Measurements from ENCODE around the gene MYOF. TPM values are rescaled to one million over a fixed set of nuclear protein-coding genes. Genes with fewer than 3 reads are reported as not detected.

The MYOF gene
- polyA plus RNA-seq, 1 donor (not counting 4 experiments of a cell fraction or from before 2014, with no cell fraction given): 232 TPM

DNA sequence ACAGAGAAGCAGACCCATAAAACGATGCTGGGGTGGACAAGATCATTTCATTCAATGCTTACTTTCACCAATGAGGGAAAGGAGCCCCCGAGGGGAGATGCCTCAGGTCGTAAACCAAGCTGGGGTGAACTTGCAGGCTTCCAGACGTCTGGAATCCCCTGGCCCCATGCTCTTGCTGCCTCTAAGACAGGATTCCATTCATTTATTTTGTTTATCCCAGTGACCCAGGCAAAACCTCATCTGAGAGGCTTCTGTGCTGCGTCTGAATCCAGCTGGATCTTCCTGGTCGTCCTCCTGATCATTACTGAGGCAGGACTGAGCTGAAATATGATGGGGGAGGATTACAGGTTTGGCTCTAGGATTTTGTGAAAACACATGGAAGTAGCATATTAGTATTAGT is 182.9 kb downstream of the MYOF start:
- no peaks in the 10 kb centered on the region for H3K36me3 ChIP-seq (ENCODE audit: control insufficient read depth in 2 of 2, extremely low read depth in 1 of 2, insufficient read depth in 2 of 2, low read length in 2 of 2)
- no peaks in the 10 kb centered on the region for H3K4me1 ChIP-seq (ENCODE audit: control insufficient read depth, extremely low read depth, insufficient read depth, low read length)
- H3K4me3 ChIP-seq (ENCODE audit: control insufficient read depth in 2 of 3, extremely low read depth in 1 of 3, insufficient read depth in 2 of 3, low read depth in 1 of 3, low read length in 3 of 3): no peak overlapping the region
- H3K4me2 ChIP-seq (ENCODE audit: control insufficient read depth, extremely low read depth, insufficient read depth, low read depth, low read length): no peak overlapping the region
- H3K79me2 ChIP-seq (ENCODE audit: control insufficient read depth, insufficient read depth, low read length): no peaks in the 10 kb centered on the region
- H3K9me1 ChIP-seq (ENCODE audit: control insufficient read depth, extremely low read depth, insufficient read depth, low read length): no peaks in the 10 kb centered on the region
- DNase-seq (ENCODE audit: low read depth, low spot score) (no peak), FAIRE-seq (no peak)
- no peaks in the 10 kb centered on the region for H4K20me1 ChIP-seq (ENCODE audit: control insufficient read depth, extremely low read depth, insufficient read depth, low read length)
- H2AFZ ChIP-seq (ENCODE audit: control insufficient read depth, low read length): no peak overlapping the region
- no peak overlapping the region for H3K27ac ChIP-seq (ENCODE audit: control insufficient read depth, insufficient read depth, low read length)
- TF ChIP-seq CTCF (optimal IDR thresholded peaks at IDR 0.05 in 1 of 3, IDR thresholded peaks at IDR 0.05 in 1 of 3, conservative IDR thresholded peaks at IDR 0.05 in 1 of 3; ENCODE audit: extremely low read depth in 1 of 3, insufficient read depth in 2 of 3, low read length in 3 of 3) (no peak), EZH2 (IDR thresholded peaks at IDR 0.05; ENCODE audit: low read length) (no peak)
- no peaks in the 10 kb centered on the region for H3K27me3 ChIP-seq (ENCODE audit: control insufficient read depth, extremely low read depth, insufficient read depth, low read length)
- dilution Hi-C loops (cut with MboI; ENCODE audit: extremely low pct_ligation_motif_present, low sequenced_read_pairs): loop anchor here (25.0 kb wide), 1 partner anchor 187 kb away; no protein-coding TSS in a partner anchor
- H3K9me3 ChIP-seq (ENCODE audit: control insufficient read depth, low read depth, low read length): no peaks in the 10 kb centered on the region
- no peak overlapping the region for H3K9ac ChIP-seq (ENCODE audit: control insufficient read depth, extremely low read depth, insufficient read depth, low read length)

- H3K79me2 ChIP-seq (ENCODE audit: control insufficient read depth, insufficient read depth, low read length): no peaks in the 10 kb centered on the region
These were observed 186.0 kb downstream of the MYOF start for GRCh38 chr10:93296151-93296550.

More at GRCh38 chr10:93296151-93296550, 186.0 kb downstream of the MYOF start:
- Histone ChIP-seq H3K4me2 (ENCODE audit: control insufficient read depth, extremely low read depth, insufficient read depth, low read depth, low read length) (no peak overlapping the region), H3K27ac (ENCODE audit: control insufficient read depth, insufficient read depth, low read length) (no peak overlapping the region), H3K36me3 (ENCODE audit: control insufficient read depth in 2 of 2, extremely low read depth in 1 of 2, insufficient read depth in 2 of 2, low read length in 2 of 2) (no peaks in the 10 kb centered on the region), H3K4me1 (ENCODE audit: control insufficient read depth, extremely low read depth, insufficient read depth, low read length) (peaks cover 8% of the 10 kb centered on the region), H3K9me1 (ENCODE audit: control insufficient read depth, extremely low read depth, insufficient read depth, low read length) (no peaks in the 10 kb centered on the region), H2AFZ (ENCODE audit: control insufficient read depth, low read length) (no peak overlapping the region), H3K27me3 (ENCODE audit: control insufficient read depth, extremely low read depth, insufficient read depth, low read length) (no peaks in the 10 kb centered on the region), H3K9me3 (ENCODE audit: control insufficient read depth, low read depth, low read length) (no peaks in the 10 kb centered on the region), H3K4me3 (ENCODE audit: control insufficient read depth in 2 of 3, extremely low read depth in 1 of 3, insufficient read depth in 2 of 3, low read depth in 1 of 3, low read length in 3 of 3) (no peak overlapping the region), H3K9ac (ENCODE audit: control insufficient read depth, extremely low read depth, insufficient read depth, low read length) (no peak overlapping the region), H4K20me1 (ENCODE audit: control insufficient read depth, extremely low read depth, insufficient read depth, low read length) (no peaks in the 10 kb centered on the region)
- TF ChIP-seq EZH2 (IDR thresholded peaks at IDR 0.05; ENCODE audit: low read length): no peak
- no peak for TF ChIP-seq CTCF (optimal IDR thresholded peaks at IDR 0.05 in 1 of 3, IDR thresholded peaks at IDR 0.05 in 1 of 3, conservative IDR thresholded peaks at IDR 0.05 in 1 of 3; ENCODE audit: extremely low read depth in 1 of 3, insufficient read depth in 2 of 3, low read length in 3 of 3)
- FAIRE-seq: no peak
- dilution Hi-C loops (cut with MboI; ENCODE audit: extremely low pct_ligation_motif_present, low sequenced_read_pairs): loop anchor here (25.0 kb wide), 1 partner anchor 184 kb away; no protein-coding TSS in a partner anchor
- no peak for DNase-seq (ENCODE audit: low read depth, low spot score)
